Pancreas (tissue), 10 donors: ENCODE measurements around the gene NPAS1. TPM values are rescaled to one million over a fixed set of nuclear protein-coding genes. Genes with fewer than 3 reads are reported as not detected.
A peak's percentile ranks its signal among the peaks of the same experiment; 100 is the strongest.

Experiments used
- ATAC-seq, 4 donors: fragments of 200-7000 bp; cut with Tn5 transposase; one replicate each; pipeline versions ENCODE4 v1.8.0 to v1.9.1; 2020; ENCODE audit warnings: mild to moderate bottlenecking in 4 of 4, moderate library complexity in 4 of 4
- DNase-seq, 6 donors: peaks; one replicate each; pipeline ENCODE4 v3.0.0-alpha.2; 2020
- FAIRE-seq: peaks from 2 replicates; lab custom pipeline; 2012; peaks lifted over from hg19 to GRCh38; lab: Jason Lieb, UNC
- H3K27ac ChIP-seq, 4 donors: fragments of 200-600 bp; sonication (generic); 1 replicate in 3 of 4; 2 replicates in 1 of 4; pipeline versions ENCODE4 v1.5.0 to v1.8.0; 2020
- H3K27me3 ChIP-seq, 4 donors: fragments of 200-600 bp; one replicate each; pipeline ENCODE4 v1.8.0; 2021
- H3K36me3 ChIP-seq, 3 donors: fragments of 200-600 bp; sonication (generic) in 1 of 3; one replicate each; pipeline versions ENCODE4 v1.5.0 to v1.8.0; 2020 to 2021
- H3K4me1 ChIP-seq, 3 donors: fragments of 200-600 bp; one replicate each; pipeline ENCODE4 v1.8.0; 2021
- H3K4me3 ChIP-seq, 4 donors: fragments of 200-600 bp; sonication (generic) in 2 of 4; one replicate each; pipeline versions ENCODE4 v1.5.0 to v1.8.0; 2020 to 2021
- H3K9me3 ChIP-seq, 4 donors: fragments of 200-600 bp; one replicate each; pipeline ENCODE4 v1.8.0; 2021
- CTCF ChIP-seq, 4 donors: fragments of 200-600 bp; sonication (generic) in 3 of 4; IDR thresholded peaks; one replicate each; pipeline versions ENCODE4 v1.5.0 to v1.8.0; 2021; ENCODE audit warnings: antibody characterized with exemption in 4 of 4
- WGBS, 2 donors: extraction: QIAGEN DNeasy Blood & Tissue Kit; methylation state at CpG; one replicate each; pipeline ENCODE4 v1.1.7; 2013; 5-methylcytosine and 5-hydroxymethylcytosine counted together
- intact Hi-C, 3 donors: fragments of 100-400 bp; cut with DNase I; formaldehyde crosslinking; loops; one replicate each; pipeline versions ENCODE4 v1.11.1 to v1.14.2; 2022
- polyA plus RNA-seq, 2 donors: library from polyadenylated mRNA; stranded (reverse); fragments of 200-250 nt; gene quantifications; one replicate each; pipeline ENCODE4 v1.2.3, GENCODE V29; 2013
- total RNA-seq, 6 donors: library from RNA; stranded (reverse); fragmentation: NEBNext Ultra II Directional in 4 of 6; extraction: Animal tissue kit (Norgen Biotek cat#: 25700) in 4 of 6; gene quantifications; one replicate each; pipeline versions ENCODE4 v1.2.1 to v1.2.4, GENCODE V29; 2021 to 2023
- donor health status: healthy with polysubstance abuse.
- donor health status: DM: no; HTN: no; CAD: no; lungs with moderate emphysema.
- donor health status: DM: no; HTN: no; CAD: no.
- donor health status: control.
- donor health status: control.
- donor health status: Bipolar disorder and iron deficiency.
- donor health status: DM: yes; HTN: yes; CAD: no.
- donor health status: DM: no; HTN: no; CAD: no.
- donor health status: DM: no; HTN: no; CAD: no.
- donor health status: DM: yes; HTN: yes; CAD: no.

The NPAS1 gene
- total and polyA plus RNA-seq, 8 donors = 0.12 to 0.49 (median 0.28) TPM

- Histone ChIP-seq H3K9me3 (no peaks in the 10 kb centered on the region), H3K27me3 (no peaks in the 10 kb centered on the region), H3K36me3 (peaks cover 3 to 73% (median 28%) of the 10 kb centered on the region in 3 donors), H3K4me1 (no peaks in the 10 kb centered on the region), H3K27ac (no peak overlapping the region), H3K4me3 (no peak overlapping the region)
- intact Hi-C loops = no loop called here
- no peak for FAIRE-seq
- no peak for DNase-seq
- TF ChIP-seq CTCF (IDR thresholded peaks at IDR 0.05) = no peak
- ATAC-seq = no peak
- WGBS, 2 donors = 95 to 96% methylated on average over 16 to 17 of the region's 17 CpGs
Observed at GRCh38 chr19:47086280-47086679, 66.6 kb downstream of the NPAS1 start.

- peaks cover 0 to 55% (median 4%) of the 10 kb centered on the region in 3 donors for H3K36me3 ChIP-seq
- WGBS, 2 donors = 92 to 94% methylated on average over 21 of the region's 21 CpGs
- no peak for DNase-seq
Observed at GRCh38 chr19:47089767-47090350, 70.2 kb downstream of the NPAS1 start.

GRCh38 chr19:47093254-47093653 is 73.6 kb downstream of the NPAS1 start:
- WGBS, 2 donors = 88 to 93% methylated on average over 5 of the region's 5 CpGs
- no peak for DNase-seq
- no peak overlapping the region for H3K27ac ChIP-seq
- no peak for FAIRE-seq
- peaks cover 0 to 36% (median 0%) of the 10 kb centered on the region in 3 donors for H3K36me3 ChIP-seq
- peaks cover 31 to 40% (median 33%) of the 10 kb centered on the region in 3 donors for H3K4me1 ChIP-seq
- ATAC-seq = no peak
- H3K4me3 ChIP-seq = no peak overlapping the region
- intact Hi-C loops = no loop called here
- TF ChIP-seq CTCF (IDR thresholded peaks at IDR 0.05) = no peak
- H3K9me3 ChIP-seq = no peaks in the 10 kb centered on the region
- H3K27me3 ChIP-seq = no peaks in the 10 kb centered on the region

More at GRCh38 chr19:47089767-47090350, 70.2 kb downstream of the NPAS1 start:
- H3K4me3 ChIP-seq = no peak overlapping the region
- H3K27ac ChIP-seq = no peak overlapping the region
- ATAC-seq (no peak), FAIRE-seq (no peak)
- H3K9me3 ChIP-seq = no peaks in the 10 kb centered on the region
- no peak for TF ChIP-seq CTCF (IDR thresholded peaks at IDR 0.05)
- intact Hi-C loops = no loop called here
- peaks cover 4 to 8% (median 6%) of the 10 kb centered on the region in 3 donors for H3K4me1 ChIP-seq
- H3K27me3 ChIP-seq = no peaks in the 10 kb centered on the region

GRCh38 chr19:47093841-47094240 is 74.2 kb downstream of the NPAS1 start:
- FAIRE-seq = no peak
- no peak for TF ChIP-seq CTCF (IDR thresholded peaks at IDR 0.05)
- peaks cover 31 to 46% (median 33%) of the 10 kb centered on the region in 3 donors for H3K4me1 ChIP-seq
- 85 to 86% methylated on average over 10 of the region's 10 CpGs for WGBS, 2 donors
- H3K36me3 ChIP-seq = peaks cover 0 to 32% (median 0%) of the 10 kb centered on the region in 3 donors
- H3K4me3 ChIP-seq = no peak overlapping the region
- ATAC-seq = no peak
- no peaks in the 10 kb centered on the region for H3K27me3 ChIP-seq
- peak overlapping the region in 2 of 4 donors; percentile 93 to 95 for H3K27ac ChIP-seq
- DNase-seq = peak in 1 of 6 donors; percentile 32
- H3K9me3 ChIP-seq = no peaks in the 10 kb centered on the region
- intact Hi-C loops = no loop called here
